ENCODE measurements around the gene AK5. TPM values are rescaled to one million over a fixed set of nuclear protein-coding genes. Genes with fewer than 3 reads are reported as not detected.
"Not testable (repeated sequence)": the region's sequence is repeated elsewhere in the genome, so short reads cannot be mapped to it uniquely, and the experiment has no call there.

AK5 gene
- total RNA-seq, 2 donors from 2014 or later, result not detected

DNA sequence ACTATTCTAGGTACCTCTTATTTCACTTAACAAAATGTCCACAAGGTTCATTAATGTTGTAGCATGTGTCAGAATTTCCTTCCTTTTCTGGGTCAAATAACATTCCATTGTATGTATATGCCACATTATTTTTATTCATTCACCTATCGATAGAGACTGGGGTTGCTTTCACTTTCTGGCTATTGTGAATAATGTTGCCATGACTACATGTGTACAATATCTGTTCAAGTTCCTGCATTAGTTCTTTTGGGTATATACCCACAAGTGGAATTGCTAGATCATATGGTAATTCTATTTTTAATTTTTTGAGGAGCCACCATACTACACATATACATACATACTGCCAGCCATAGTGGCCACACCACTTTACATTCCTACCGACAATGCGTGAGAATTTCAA, 242.2 kb downstream of the AK5 start:
- no peak overlapping the region for H3K27ac Mint-ChIP-seq
- H3K4me3 Mint-ChIP-seq, result no peak overlapping the region
- H3K9me3 Mint-ChIP-seq, result peaks cover 4% of the 10 kb centered on the region
- no peaks in the 10 kb centered on the region for H3K27me3 Mint-ChIP-seq
- H3K36me3 Mint-ChIP-seq (ENCODE audit: low read depth), result no peaks in the 10 kb centered on the region
- ATAC-seq (replicated peaks), result no peak
- H3K4me1 Mint-ChIP-seq, result no peaks in the 10 kb centered on the region

DNA sequence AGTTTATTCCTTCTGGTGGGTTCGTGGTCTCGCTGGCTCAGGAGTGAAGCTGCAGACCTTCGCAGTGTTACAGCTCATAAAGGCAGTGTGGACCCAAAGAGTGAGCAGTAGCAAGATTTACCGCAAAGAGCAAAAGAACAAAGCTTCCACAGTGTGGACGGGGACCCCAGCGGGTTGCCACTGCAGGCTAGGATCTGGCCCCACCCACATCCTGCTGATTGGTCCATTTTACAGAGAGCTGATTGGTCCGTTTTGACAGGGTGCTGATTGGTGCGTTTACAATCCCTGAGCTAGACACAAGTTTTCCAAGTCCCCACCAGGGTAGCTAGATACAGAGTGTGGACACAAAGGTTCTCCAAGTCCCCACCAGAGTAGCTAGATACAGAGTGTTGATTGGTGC, 249.3 kb downstream of the AK5 start:
- ATAC-seq (replicated peaks); H3K9me3 Mint-ChIP-seq; H3K36me3 Mint-ChIP-seq (ENCODE audit: low read depth); H3K4me3 Mint-ChIP-seq; H3K27ac Mint-ChIP-seq; H3K27me3 Mint-ChIP-seq; H3K4me1 Mint-ChIP-seq: not testable (repeated sequence)

DNA sequence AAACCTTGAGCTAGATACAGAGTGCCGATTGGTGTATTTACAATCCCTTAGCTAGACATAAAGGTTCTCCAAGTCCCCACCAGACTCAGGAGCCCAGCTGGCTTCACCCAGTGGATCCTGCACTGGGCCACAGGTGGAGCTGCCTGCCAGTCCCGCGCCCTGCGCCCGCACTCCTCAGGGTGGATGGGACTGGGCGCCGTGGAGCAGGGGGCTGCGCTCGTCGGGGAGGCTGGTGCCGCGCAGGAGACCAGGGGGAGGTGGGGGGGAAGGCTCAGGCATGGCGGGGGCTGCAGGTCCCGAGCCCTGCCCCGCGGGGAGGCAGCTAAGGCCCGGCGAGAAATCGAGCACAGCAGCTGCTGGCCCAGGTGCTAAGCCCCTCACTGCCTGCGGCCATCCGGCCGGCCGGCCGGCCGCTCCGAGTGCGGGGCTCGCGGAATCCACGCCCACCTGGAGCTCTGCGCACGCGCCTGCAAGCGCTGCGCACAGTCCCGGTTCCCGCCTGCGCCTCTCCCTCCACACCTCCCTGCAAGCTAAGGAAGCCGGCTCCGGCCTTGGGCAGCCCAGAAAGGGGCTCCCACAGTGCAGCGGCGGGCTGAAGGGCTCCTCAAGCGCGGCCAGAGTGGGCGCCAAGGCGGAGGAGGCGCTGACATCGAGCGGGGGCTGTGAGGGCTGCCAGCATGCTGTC, 249.9 kb downstream of the AK5 start:
- H3K27me3 Mint-ChIP-seq; H3K9me3 Mint-ChIP-seq; H3K4me1 Mint-ChIP-seq; H3K4me3 Mint-ChIP-seq; H3K27ac Mint-ChIP-seq; ATAC-seq (replicated peaks); H3K36me3 Mint-ChIP-seq (ENCODE audit: low read depth): not testable (repeated sequence)

DNA sequence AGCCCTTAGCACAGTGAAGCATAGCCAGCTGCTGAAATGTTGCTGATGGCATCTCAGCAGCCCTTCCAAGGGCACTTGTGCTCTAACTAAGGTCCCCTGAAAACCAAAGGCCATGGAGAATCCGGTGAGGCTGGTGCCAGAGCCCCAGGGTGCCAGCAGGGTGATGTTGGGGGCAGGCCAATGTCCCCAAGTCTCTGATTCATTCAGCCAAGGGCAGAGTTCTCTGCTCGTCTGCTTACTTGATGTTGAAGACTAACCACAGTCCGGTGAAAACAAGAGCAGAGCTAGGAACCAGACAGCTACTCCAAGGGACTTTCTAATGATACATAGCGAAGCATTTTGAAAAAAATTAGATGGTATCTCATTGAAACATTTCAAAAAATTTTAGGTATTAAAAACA, 250.8 kb downstream of the AK5 start:
- peaks cover 6% of the 10 kb centered on the region for H3K4me1 Mint-ChIP-seq
- H3K27me3 Mint-ChIP-seq, result no peaks in the 10 kb centered on the region
- H3K9me3 Mint-ChIP-seq, result no peaks in the 10 kb centered on the region
- H3K27ac Mint-ChIP-seq, result no peak overlapping the region
- ATAC-seq (replicated peaks), result no peak
- no peak overlapping the region for H3K4me3 Mint-ChIP-seq
- no peaks in the 10 kb centered on the region for H3K36me3 Mint-ChIP-seq (ENCODE audit: low read depth)

DNA sequence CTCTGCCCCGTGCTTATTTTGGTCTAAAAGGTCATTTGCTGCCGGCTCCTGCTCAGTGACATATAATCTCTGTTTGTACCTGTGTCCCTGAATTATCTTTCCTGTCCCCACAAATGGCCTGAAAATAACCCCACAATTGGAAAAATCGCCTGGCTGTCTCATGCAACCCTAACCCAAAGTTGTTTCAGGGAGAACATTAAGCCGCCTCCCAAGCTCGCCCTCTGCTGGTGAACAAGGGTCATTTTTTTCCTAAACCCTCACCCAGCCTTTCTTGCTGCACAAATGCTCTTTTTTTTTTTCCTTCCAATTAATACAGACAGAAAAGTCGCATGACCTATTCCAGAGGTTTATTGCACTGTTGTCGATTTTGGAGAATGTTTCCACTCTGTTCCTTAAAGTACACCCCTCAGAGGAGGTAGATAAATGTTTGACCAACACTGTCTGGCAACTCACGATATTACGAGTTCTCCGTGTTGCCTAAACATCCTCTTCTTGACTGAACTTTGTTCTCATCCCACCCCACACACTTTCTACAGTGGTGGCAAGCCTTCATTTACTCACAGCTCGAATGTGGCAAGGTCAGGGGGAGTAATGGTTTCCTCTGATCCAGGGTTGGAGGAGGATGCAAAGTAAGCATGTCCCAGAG, 252.0 kb downstream of the AK5 start:
- H3K4me1 Mint-ChIP-seq, result peaks cover 6% of the 10 kb centered on the region
- no peaks in the 10 kb centered on the region for H3K36me3 Mint-ChIP-seq (ENCODE audit: low read depth)
- no peaks in the 10 kb centered on the region for H3K27me3 Mint-ChIP-seq
- peak; percentile 39 for ATAC-seq (replicated peaks)
- no peaks in the 10 kb centered on the region for H3K9me3 Mint-ChIP-seq
- H3K27ac Mint-ChIP-seq, result no peak overlapping the region
- H3K4me3 Mint-ChIP-seq, result no peak overlapping the region

DNA sequence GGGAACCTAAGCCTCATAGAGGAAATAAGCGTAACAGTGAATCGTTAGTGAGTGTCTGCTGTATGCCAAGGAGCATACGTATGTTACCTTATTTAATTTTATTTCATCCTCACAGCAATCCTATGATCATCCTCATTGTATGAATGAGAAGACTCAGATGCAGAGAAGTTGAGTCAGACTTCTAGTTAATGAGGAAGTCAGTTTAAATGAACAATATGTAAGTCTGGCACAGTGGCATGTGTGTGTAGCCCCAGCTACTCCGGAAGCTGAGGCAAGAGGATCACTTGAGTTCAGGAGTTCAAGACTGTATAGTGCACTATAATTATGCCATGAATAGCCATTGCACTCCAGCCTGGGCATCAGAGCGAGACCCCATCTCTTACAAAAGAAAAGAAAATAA, 252.6 kb downstream of the AK5 start:
- no peaks in the 10 kb centered on the region for H3K27me3 Mint-ChIP-seq
- no peaks in the 10 kb centered on the region for H3K9me3 Mint-ChIP-seq
- H3K4me1 Mint-ChIP-seq, result peaks cover 6% of the 10 kb centered on the region
- ATAC-seq (replicated peaks), result no peak
- no peaks in the 10 kb centered on the region for H3K36me3 Mint-ChIP-seq (ENCODE audit: low read depth)
- no peak overlapping the region for H3K27ac Mint-ChIP-seq
- no peak overlapping the region for H3K4me3 Mint-ChIP-seq

DNA sequence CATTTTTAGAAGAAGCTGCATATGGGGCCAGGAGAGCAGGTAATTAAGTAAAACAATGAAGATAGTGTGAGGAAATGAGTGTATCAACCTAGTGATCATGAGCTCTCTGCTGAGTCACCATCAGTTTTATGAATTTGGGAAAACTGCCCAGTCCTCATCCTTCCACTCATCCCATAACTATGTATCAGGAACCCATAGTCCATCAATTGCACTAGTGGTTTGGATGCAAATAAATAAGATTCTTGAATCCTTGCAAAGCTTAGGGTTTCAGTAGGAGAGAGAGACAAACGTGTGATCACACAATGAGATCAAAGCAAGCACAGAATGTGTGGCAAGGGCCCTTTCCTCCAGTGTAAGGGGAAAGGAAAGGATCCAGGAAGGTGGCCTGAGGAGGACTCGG, 255.0 kb downstream of the AK5 start:
- Mint-ChIP-seq H3K27ac (no peak overlapping the region), H3K4me3 (no peak overlapping the region), H3K4me1 (peaks cover 6% of the 10 kb centered on the region), H3K9me3 (no peaks in the 10 kb centered on the region), H3K36me3 (ENCODE audit: low read depth) (no peaks in the 10 kb centered on the region), H3K27me3 (no peaks in the 10 kb centered on the region)
- no peak for ATAC-seq (replicated peaks)

DNA sequence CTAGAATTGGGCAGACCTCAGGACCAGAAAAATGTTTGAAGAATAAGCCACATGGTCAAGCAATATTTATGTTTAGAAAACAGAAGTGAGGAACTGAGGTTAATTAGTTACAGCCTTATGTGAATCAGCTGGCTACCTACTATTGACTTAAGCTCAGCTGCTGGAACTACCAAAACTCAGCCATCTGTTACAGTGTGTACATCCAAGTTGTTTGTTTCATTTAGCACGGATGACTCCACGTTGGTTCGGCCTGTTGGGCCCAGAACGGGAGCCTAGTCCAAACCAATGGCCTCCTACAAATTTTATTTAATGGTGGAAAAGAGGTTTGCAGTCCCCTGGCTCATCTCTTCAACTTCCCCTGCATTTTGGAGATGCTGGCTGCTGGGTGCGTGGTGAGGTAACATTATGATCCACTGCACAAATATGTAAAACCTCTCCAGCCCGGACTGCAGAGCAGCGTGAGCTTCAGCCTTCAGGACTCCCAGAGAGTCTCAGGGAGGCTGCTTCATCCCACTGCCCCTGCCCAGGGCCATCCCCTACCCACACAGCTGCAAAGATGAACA, 257.2 kb downstream of the AK5 start:
- H3K4me3 Mint-ChIP-seq, result no peak overlapping the region
- H3K27me3 Mint-ChIP-seq, result no peaks in the 10 kb centered on the region
- no peak overlapping the region for H3K27ac Mint-ChIP-seq
- H3K36me3 Mint-ChIP-seq (ENCODE audit: low read depth), result no peaks in the 10 kb centered on the region
- ATAC-seq (replicated peaks), result no peak
- no peaks in the 10 kb centered on the region for H3K9me3 Mint-ChIP-seq
- H3K4me1 Mint-ChIP-seq, result no peaks in the 10 kb centered on the region

DNA sequence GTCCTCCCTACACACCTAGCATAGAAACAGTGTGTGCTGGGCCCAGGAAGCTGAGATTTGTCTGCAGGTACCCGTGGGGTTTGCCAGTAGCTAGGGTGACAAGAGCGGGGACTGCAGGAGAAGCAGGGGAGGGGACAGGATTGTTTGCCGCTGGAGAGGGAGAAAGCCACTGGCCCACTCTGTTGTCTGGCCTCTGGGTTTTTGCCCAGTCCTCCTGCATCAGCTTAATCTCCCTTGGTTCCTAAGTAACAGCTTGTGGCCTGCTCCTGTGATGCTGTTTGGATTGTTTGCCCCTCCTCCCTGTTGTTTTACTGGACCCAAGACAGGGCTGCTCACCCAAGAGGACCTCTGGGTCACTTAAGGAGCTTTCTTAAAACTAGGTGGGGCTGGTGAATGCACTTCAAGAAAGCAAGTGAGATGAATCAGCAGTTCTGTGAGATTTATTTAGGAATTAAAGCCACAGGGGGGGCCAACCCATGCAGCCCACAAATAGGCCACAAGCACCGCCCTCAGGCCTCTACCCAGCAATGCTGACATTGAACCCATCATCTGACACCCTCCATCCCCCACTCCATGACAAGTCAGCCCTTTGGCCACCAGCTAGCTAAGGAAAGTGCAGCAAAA, 257.8 kb downstream of the AK5 start:
- H3K4me1 Mint-ChIP-seq, result no peaks in the 10 kb centered on the region
- no peaks in the 10 kb centered on the region for H3K27me3 Mint-ChIP-seq
- no peak overlapping the region for H3K27ac Mint-ChIP-seq
- no peak for ATAC-seq (replicated peaks)
- H3K4me3 Mint-ChIP-seq, result no peak overlapping the region
- no peaks in the 10 kb centered on the region for H3K36me3 Mint-ChIP-seq (ENCODE audit: low read depth)
- no peaks in the 10 kb centered on the region for H3K9me3 Mint-ChIP-seq

DNA sequence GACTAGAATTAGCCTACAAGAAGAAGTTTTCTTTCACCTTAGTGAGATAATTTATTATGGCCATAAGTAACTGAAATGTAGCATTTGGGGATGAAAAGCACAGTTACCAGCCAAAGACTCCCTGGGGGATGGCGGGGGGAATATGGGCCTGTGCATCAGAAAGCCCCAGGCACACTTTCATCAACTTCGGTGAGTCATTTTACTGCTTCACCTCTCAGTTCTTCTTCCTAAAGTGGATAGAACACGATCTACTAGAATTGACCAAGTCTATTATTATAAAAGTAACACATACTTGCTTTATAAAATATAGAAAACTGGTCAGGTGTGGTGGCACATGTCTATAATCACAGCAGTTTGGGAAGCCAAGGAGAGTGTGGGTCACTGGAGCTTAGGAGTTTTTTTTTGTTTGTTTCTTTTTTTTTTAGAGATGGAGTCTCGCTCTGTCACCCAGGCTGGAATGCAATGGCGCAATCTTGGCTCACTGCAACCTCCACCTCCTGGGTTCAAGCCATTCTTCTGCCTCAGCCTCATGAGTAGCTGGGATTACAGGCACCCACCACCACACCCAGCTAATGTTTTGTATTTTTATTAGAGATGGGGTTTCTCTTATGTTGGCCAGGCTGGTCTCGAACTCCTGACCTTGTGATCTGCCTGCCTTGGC, 258.8 kb downstream of the AK5 start:
- Mint-ChIP-seq H3K4me3 (no peak overlapping the region), H3K27me3 (no peaks in the 10 kb centered on the region), H3K4me1 (no peaks in the 10 kb centered on the region), H3K9me3 (no peaks in the 10 kb centered on the region), H3K36me3 (ENCODE audit: low read depth) (no peaks in the 10 kb centered on the region), H3K27ac (no peak overlapping the region)
- ATAC-seq (replicated peaks), result no peak

DNA sequence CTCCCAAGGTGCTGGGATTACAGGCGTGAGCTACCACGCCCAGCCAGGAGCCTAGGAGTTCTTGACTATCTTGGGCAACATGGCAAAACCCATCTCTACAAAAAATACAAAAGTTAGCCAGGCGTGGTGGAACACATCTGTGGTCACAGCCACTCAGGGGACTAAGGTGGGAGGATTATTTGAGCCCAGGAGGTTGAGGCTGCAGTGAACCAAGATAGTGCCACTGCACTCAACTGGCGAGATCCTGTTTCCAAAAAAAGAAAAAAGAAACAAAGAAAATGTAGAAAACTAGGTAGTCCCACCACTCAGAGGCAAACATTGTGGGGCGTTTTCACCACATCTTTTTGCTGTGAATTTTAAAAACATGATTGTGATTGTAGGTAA, 259.3 kb downstream of the AK5 start:
- H3K4me3 Mint-ChIP-seq, result no peak overlapping the region
- no peak for ATAC-seq (replicated peaks)
- no peaks in the 10 kb centered on the region for H3K4me1 Mint-ChIP-seq

DNA sequence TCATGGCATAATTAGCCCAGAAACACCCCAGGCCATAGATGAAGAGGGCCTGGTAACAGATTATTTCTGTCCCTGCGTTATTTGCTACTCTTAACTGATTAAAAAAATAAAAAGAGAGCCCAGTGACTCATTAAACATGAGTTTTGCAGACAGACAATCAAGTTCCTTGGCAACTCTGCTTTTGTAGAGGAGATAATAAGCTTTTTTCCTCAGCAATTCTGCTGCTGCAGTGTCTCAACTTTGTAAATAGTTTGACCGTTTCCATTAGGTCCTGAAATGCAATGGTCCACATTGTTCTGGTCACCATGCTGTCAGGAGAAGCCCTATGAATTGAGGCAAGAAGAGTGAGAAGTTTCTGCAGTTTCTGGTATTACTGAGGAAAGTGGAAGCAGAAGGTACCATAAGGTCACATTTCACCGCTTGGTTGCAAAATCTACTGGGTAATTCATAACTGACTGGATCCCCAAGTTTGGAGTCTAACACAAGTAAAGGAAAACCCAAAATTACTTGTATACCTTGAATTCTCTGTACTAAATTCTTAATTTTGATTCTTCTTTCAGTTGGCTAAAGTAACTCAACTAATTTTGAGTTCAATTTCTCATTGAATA, 261.1 kb downstream of the AK5 start:
- Mint-ChIP-seq H3K4me1 (no peaks in the 10 kb centered on the region), H3K9me3 (no peaks in the 10 kb centered on the region), H3K4me3 (no peak overlapping the region), H3K27ac (no peak overlapping the region), H3K27me3 (no peaks in the 10 kb centered on the region), H3K36me3 (ENCODE audit: low read depth) (no peaks in the 10 kb centered on the region)
- no peak for ATAC-seq (replicated peaks)

More for the DNA sequence above, 259.3 kb downstream of the AK5 start:
- Mint-ChIP-seq H3K9me3 (no peaks in the 10 kb centered on the region), H3K27ac (no peak overlapping the region), H3K27me3 (no peaks in the 10 kb centered on the region), H3K36me3 (ENCODE audit: low read depth) (no peaks in the 10 kb centered on the region)

DNA sequence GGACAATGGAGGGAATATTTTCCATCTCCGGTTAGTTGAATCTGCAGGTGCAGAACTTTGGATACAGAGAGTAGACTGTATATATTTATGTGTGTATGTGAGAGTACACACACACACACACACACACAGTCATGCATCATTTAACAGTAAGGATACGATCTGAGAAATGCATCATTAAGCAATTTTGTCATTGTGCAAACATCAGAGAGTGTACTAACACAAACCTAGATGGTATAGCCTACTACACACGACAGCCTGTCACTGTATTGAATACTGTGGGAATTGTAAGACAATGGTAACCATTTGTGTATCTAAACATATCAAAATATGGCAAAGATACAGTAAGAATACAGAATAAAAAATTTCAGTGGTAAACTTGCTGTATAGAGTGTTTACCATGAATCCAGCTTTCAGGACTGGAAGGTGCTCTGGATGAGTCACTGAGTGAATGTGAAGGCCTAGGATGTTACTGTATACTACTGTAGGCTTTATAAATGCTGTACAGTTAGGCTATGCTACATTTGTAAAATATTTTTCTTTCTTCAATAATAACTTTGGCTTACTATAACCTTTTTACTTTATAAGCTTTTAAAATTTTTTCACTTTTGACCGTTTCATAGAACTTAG, 262.1 kb downstream of the AK5 start:
- Mint-ChIP-seq H3K4me3 (no peak overlapping the region), H3K27ac (no peak overlapping the region), H3K9me3 (no peaks in the 10 kb centered on the region), H3K27me3 (no peaks in the 10 kb centered on the region), H3K4me1 (no peaks in the 10 kb centered on the region), H3K36me3 (ENCODE audit: low read depth) (no peaks in the 10 kb centered on the region)
- ATAC-seq (replicated peaks), result no peak

DNA sequence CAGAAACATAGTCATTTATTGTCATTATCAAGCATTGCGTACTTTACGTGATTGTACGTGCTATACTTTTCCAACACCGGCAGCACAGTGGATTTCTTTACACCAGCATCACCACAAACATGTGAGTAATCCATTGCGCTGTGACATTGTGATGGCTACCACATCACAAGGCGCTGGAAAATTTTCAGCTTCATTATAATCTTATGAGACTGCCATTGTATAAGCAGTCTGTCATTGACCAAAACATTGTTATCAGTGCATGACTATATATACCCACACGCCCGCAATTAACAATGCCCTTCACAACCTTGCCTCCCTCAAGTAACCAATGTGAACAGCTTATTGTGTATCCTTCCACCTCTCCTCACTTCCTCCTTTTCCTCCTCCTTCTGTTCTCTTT, 263.0 kb downstream of the AK5 start:
- no peaks in the 10 kb centered on the region for H3K27me3 Mint-ChIP-seq
- H3K4me1 Mint-ChIP-seq, result no peaks in the 10 kb centered on the region
- H3K27ac Mint-ChIP-seq, result no peak overlapping the region
- ATAC-seq (replicated peaks), result no peak
- H3K9me3 Mint-ChIP-seq, result no peaks in the 10 kb centered on the region
- no peaks in the 10 kb centered on the region for H3K36me3 Mint-ChIP-seq (ENCODE audit: low read depth)
- H3K4me3 Mint-ChIP-seq, result no peak overlapping the region
